DOHH2 (cell line): ENCODE results near the gene KCNH3.

Experiments used
- CTCF ChIP-seq: fragments of 200-600 bp; sonication (generic); IDR thresholded peaks from one replicate; pipeline ENCODE4 v1.5.1; 2014; ENCODE audit warnings: antibody characterized with exemption, mild to moderate bottlenecking, low read depth, low read length; ENCODE audit not compliant: poor library complexity, severe bottlenecking
- EZH2phosphoT487 ChIP-seq: fragments of 200-600 bp; sonication (generic); IDR thresholded peaks from 2 replicates; pipeline ENCODE4 v1.6.1; 2017; ENCODE audit warnings: borderline replicate concordance, mild to moderate bottlenecking, antibody characterized with exemption, low read length, moderate library complexity, mixed read lengths

GRCh38 chr12:49557917-49558215 lies 19.0 kb downstream of the KCNH3 start:
- TF ChIP-seq CTCF (peak; percentile 42), EZH2phosphoT487 (no peak)
